RWPE2 (cell line): ENCODE data around the gene VWA5B1.

Experiments used
- ATAC-seq: fragments of 200-7000 bp; cut with Tn5 transposase; 3 replicates; pipeline ENCODE4 v1.9.1; 2021; ENCODE audit warnings: low read depth
- DNase-seq: peaks from one replicate; pipeline ENCODE4 v3.0.0-alpha.2; 2020; ENCODE audit warnings: low spot score
- H3K27ac ChIP-seq: fragments of 450-650 bp; 2 replicates; pipeline ENCODE4 v1.5.1; 2017; ENCODE audit warnings: mild to moderate bottlenecking; ENCODE audit not compliant: poor library complexity, severe bottlenecking
- H3K27me3 ChIP-seq: fragments of 250-450 bp; sonication (Bioruptor Pico); 2 replicates; pipeline ENCODE4 v1.5.1; 2021; ENCODE audit warnings: mild to moderate bottlenecking, moderate library complexity; ENCODE audit not compliant: insufficient read depth, poor library complexity, severe bottlenecking
- H3K36me3 ChIP-seq: fragments of 250-450 bp; sonication (Bioruptor Pico); 2 replicates; pipeline ENCODE4 v1.5.1; 2020; ENCODE audit warnings: low read depth, mild to moderate bottlenecking, moderate library complexity
- H3K4me1 ChIP-seq: fragments of 250-450 bp; sonication (Bioruptor Pico); 2 replicates; pipeline ENCODE4 v1.5.1; 2021; ENCODE audit warnings: mild to moderate bottlenecking, moderate library complexity; ENCODE audit not compliant: insufficient read depth, poor library complexity, severe bottlenecking
- H3K4me3 ChIP-seq: fragments of 250-450 bp; sonication (Bioruptor Pico); 2 replicates; pipeline ENCODE4 v1.5.1; 2021; ENCODE audit warnings: mild to moderate bottlenecking, moderate library complexity; ENCODE audit not compliant: severe bottlenecking
- H3K9me3 ChIP-seq: fragments of 250-450 bp; sonication (Bioruptor Pico); 2 replicates; pipeline ENCODE4 v1.5.1; 2021; ENCODE audit warnings: mild to moderate bottlenecking, moderate library complexity; ENCODE audit not compliant: severe bottlenecking
- TF ChIP-seq, protein P1 (sequence below): fragments of 450-650 bp; IDR thresholded peaks from one replicate; pipeline ENCODE4 v1.5.1; 2017; ENCODE audit warnings: mild to moderate bottlenecking, moderate library complexity; ENCODE audit not compliant: poor library complexity, severe bottlenecking

Gene VWA5B1

DNA sequence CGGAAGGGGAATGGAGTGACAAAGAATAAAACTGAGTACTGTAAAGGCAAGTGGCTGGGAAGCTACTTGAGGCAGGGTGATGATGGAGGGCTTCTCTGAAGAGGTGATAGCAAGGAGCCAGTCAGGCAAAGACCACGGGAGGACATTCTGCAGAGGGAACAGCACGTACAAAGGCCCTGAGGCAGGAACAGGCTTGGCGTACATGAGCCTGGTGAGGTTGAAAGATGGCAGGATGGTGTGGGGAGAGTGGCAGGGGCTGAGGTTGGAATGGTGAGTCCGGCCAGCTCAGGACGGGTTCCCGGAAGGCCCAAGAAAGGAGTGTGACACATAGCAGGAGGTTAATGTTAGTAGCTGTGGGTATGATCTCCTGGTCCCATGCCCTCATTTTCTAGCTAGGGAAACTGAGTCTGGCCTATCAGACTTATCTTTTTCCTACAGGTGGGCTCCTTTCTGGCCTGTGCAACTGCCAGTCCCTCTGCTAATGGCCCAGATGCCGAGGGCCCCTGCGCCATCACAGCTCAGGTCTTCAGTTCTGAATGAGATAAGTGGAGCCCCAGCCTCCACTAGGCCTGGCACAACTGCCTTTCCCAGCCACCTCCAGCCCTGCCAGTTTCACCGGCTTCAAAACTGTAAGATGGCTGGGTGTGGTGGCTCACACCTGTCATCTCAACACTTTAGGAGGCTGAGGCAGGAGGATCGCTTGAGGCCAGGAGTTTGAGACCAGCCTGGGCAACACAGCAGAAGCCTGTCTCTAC lies 87.0 kb downstream of the VWA5B1 start:
- TF ChIP-seq, protein P1, sequence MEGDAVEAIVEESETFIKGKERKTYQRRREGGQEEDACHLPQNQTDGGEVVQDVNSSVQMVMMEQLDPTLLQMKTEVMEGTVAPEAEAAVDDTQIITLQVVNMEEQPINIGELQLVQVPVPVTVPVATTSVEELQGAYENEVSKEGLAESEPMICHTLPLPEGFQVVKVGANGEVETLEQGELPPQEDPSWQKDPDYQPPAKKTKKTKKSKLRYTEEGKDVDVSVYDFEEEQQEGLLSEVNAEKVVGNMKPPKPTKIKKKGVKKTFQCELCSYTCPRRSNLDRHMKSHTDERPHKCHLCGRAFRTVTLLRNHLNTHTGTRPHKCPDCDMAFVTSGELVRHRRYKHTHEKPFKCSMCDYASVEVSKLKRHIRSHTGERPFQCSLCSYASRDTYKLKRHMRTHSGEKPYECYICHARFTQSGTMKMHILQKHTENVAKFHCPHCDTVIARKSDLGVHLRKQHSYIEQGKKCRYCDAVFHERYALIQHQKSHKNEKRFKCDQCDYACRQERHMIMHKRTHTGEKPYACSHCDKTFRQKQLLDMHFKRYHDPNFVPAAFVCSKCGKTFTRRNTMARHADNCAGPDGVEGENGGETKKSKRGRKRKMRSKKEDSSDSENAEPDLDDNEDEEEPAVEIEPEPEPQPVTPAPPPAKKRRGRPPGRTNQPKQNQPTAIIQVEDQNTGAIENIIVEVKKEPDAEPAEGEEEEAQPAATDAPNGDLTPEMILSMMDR = no peak
- Histone ChIP-seq H3K36me3 (no peaks in the 10 kb centered on the region), H3K9me3 (no peaks in the 10 kb centered on the region), H3K27ac (no peak overlapping the region), H3K4me3 (no peak overlapping the region), H3K27me3 (no peaks in the 10 kb centered on the region), H3K4me1 (no peaks in the 10 kb centered on the region)
- ATAC-seq (no peak), DNase-seq (no peak)

DNA sequence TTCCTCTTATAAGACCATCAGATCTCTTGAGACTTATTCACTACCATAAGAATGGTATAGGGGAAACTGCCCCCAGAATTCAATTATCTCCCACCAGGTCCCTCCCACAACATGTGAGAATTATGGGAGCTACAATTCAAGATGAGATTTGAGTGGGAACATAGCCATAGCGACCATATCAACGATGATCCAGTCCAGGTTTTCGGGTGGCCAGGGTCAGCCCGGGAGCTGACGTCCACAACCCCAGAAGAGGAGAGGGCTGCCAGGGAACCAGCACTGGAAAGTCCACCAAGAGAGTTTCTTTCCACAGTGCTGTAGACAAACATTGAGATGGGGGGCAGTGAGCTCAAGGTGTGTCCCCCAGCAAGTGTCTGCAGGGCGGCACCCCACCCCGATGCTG lies 88.4 kb downstream of the VWA5B1 start:
- Histone ChIP-seq H3K27me3 (no peaks in the 10 kb centered on the region), H3K27ac (no peak overlapping the region), H3K4me3 (no peak overlapping the region), H3K4me1 (no peaks in the 10 kb centered on the region), H3K9me3 (no peaks in the 10 kb centered on the region), H3K36me3 (no peaks in the 10 kb centered on the region)
- DNase-seq (no peak), ATAC-seq (no peak)
- TF ChIP-seq, protein P1 = no peak

DNA sequence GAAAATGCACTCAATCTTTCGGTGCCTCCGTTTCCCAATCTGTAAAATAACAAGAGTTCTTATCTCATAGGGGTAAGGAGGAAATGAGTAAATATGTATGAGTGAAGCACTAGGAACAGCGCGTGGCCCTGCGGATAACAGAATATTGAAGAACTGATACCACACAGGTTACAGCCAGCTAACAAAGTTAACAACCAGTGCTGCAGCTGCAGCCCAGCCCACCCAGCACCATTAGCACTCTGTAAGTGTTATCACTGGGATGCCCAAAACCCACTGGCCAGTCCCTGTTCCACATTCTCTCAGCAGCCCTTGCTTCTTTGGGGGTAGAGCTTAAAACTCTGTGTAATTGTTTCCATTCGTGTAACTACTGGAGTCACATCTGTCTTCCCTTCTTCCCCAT lies 89.5 kb downstream of the VWA5B1 start:
- DNase-seq (no peak), ATAC-seq (no peak)
- H3K36me3 ChIP-seq = no peaks in the 10 kb centered on the region
- H3K27ac ChIP-seq = no peak overlapping the region
- no peaks in the 10 kb centered on the region for H3K4me1 ChIP-seq
- H3K4me3 ChIP-seq = no peak overlapping the region
- H3K27me3 ChIP-seq = peaks cover 4% of the 10 kb centered on the region
- H3K9me3 ChIP-seq = no peaks in the 10 kb centered on the region
- TF ChIP-seq, protein P1 = no peak

DNA sequence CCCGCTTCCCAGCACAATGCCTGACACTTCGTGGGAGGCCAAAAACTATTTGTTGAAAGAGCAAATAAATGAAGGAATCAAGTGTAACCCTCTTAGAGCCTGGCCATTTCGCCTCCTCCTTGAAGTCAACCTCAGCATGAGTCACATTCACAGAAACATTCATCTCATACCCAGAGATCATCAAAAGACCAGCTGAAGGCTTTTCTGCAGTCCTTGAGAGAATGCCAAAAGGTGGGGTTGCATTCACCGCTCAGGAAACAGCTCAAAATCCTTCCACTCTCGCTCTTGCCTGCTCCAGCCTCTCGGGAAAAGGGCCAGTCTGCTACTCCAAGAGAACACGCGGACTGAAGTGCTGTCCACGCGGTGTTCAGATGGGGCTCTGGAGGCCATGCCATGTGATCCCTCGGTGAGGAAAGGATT lies 90.0 kb downstream of the VWA5B1 start:
- Histone ChIP-seq H3K4me1 (no peaks in the 10 kb centered on the region), H3K36me3 (no peaks in the 10 kb centered on the region), H3K4me3 (no peak overlapping the region), H3K27ac (no peak overlapping the region), H3K27me3 (peaks cover 6% of the 10 kb centered on the region), H3K9me3 (no peaks in the 10 kb centered on the region)
- no peak for DNase-seq
- ATAC-seq = peak; percentile 83
- TF ChIP-seq, protein P1 = no peak

DNA sequence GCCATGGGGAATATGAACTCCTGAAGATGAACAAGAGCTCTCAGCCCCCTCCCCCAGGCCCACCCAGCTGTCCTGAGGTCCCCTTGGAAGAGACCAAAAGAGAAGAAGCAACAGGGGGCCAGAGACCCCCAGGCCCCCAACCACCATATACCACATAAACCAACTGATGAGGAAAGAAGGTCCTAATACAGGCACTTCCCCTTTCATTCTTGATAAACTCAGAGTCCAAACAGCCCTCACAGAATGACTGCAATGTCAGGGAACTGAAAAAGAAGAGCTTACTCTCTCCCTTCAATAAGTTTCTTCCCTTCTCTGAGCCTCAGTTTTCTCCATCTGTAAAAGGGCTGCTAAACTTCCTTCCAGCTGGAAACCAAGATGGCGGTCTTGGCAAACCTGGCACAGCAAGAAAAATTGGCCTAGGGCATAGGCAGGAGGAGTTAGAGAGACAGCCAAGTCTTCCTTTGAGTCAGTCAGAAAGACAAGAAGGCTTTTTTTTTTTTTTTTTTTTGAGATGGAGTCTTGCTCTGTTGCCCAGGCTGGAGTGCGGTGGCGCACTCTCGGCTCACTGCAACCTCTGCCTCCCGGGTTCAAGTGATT lies 90.5 kb downstream of the VWA5B1 start:
- DNase-seq = no peak
- H3K27ac ChIP-seq = no peak overlapping the region

More for the DNA sequence above, 90.5 kb downstream of the VWA5B1 start:
- H3K36me3 ChIP-seq = no peaks in the 10 kb centered on the region
- peaks cover 10% of the 10 kb centered on the region for H3K27me3 ChIP-seq
- H3K4me3 ChIP-seq = no peak overlapping the region
- TF ChIP-seq, protein P1 = no peak
- H3K4me1 ChIP-seq = no peaks in the 10 kb centered on the region
- ATAC-seq = no peak
- no peaks in the 10 kb centered on the region for H3K9me3 ChIP-seq
